T-helper 17 cell (primary cell): ENCODE results near the gene ORMDL3. TPM values are rescaled to one million over a fixed set of nuclear protein-coding genes. Genes with fewer than 3 reads are reported as not detected.
"Not testable (repeated sequence)": the region's sequence is repeated elsewhere in the genome, so short reads cannot be mapped to it uniquely, and the experiment has no call there.

Experiments
- ATAC-seq: fragments of 150-1000 bp; cut with Tn5 transposase; 2 replicates; pipeline ENCODE4 v1.10.0; 2021; ENCODE audit warnings: mild to moderate bottlenecking, moderate library complexity
- DNase-seq, 3 donors: peaks; one replicate each; pipeline versions ENCODE4 v3.0.0 to v3.0.0-alpha.2; 2020 to 2021
- H3K9me3 ChIP-seq: one replicate; pipeline ENCODE4 v1.7.0; 2013; ENCODE audit warnings: low read length, mild to moderate bottlenecking; ENCODE audit not compliant: control insufficient read depth, poor library complexity, severe bottlenecking
- H3K27ac Mint-ChIP-seq: one replicate; pipeline ENCODE4 v1.8.0; 2022; ENCODE audit warnings: mild to moderate bottlenecking, moderate library complexity, mixed read lengths
- H3K27me3 Mint-ChIP-seq: one replicate; pipeline ENCODE4 v1.8.0; 2022; ENCODE audit warnings: mixed read lengths
- H3K36me3 Mint-ChIP-seq: one replicate; pipeline ENCODE4 v1.8.0; 2022; ENCODE audit warnings: low read depth, mixed read lengths
- H3K4me1 Mint-ChIP-seq: one replicate; pipeline ENCODE4 v1.8.0; 2022; ENCODE audit warnings: mild to moderate bottlenecking, mixed read lengths
- H3K4me3 Mint-ChIP-seq: one replicate; pipeline ENCODE4 v1.8.0; 2022; ENCODE audit warnings: mild to moderate bottlenecking, moderate library complexity, mixed read lengths
- total RNA-seq, 4 donors: library from RNA in 2 of 4; stranded (reverse) in 2 of 4; gene quantifications; one replicate each; pipeline ENCODE4 v1.2.3 and lab custom pipeline; 2022 to 2026

The ORMDL3 gene
- total RNA-seq, 2 donors from 2014 or later: 76.0 to 88.9 TPM

GRCh38 chr17:39913989-39914388, 13.4 kb downstream of the ORMDL3 start:
- Mint-ChIP-seq H3K36me3 (peaks cover 16% of the 10 kb centered on the region), H3K4me1 (peaks cover 15% of the 10 kb centered on the region), H3K27me3 (no peaks in the 10 kb centered on the region), H3K4me3 (no peak overlapping the region), H3K27ac (peak overlapping the region; percentile 62)
- no peaks in the 10 kb centered on the region for H3K9me3 ChIP-seq
- DNase-seq (no peak), ATAC-seq (no peak)

GRCh38 chr17:39908789-39909352, 18.5 kb downstream of the ORMDL3 start:
- H3K36me3 Mint-ChIP-seq: peaks cover 16% of the 10 kb centered on the region
- no peak overlapping the region for H3K4me3 Mint-ChIP-seq
- peaks cover 15% of the 10 kb centered on the region for H3K4me1 Mint-ChIP-seq

GRCh38 chr17:39904990-39905288, 22.5 kb downstream of the ORMDL3 start:
- Mint-ChIP-seq H3K27ac (peak overlapping the region; percentile 47), H3K4me1 (peaks cover 17% of the 10 kb centered on the region), H3K36me3 (peaks cover 7% of the 10 kb centered on the region), H3K27me3 (no peaks in the 10 kb centered on the region), H3K4me3 (no peak overlapping the region)
- no peak for DNase-seq
- no peaks in the 10 kb centered on the region for H3K9me3 ChIP-seq
- no peak for ATAC-seq

More at GRCh38 chr17:39908789-39909352, 18.5 kb downstream of the ORMDL3 start:
- no peak for ATAC-seq
- H3K9me3 ChIP-seq: no peaks in the 10 kb centered on the region
- no peak for DNase-seq
- Mint-ChIP-seq H3K27me3 (no peaks in the 10 kb centered on the region), H3K27ac (no peak overlapping the region)

GRCh38 chr17:39903158-39903884, 24.1 kb downstream of the ORMDL3 start:
- DNase-seq (no peak), ATAC-seq (peak; percentile 45)
- peak overlapping the region; percentile 41 for H3K4me3 Mint-ChIP-seq
- no peaks in the 10 kb centered on the region for H3K9me3 ChIP-seq
- H3K36me3 Mint-ChIP-seq: peaks cover 5% of the 10 kb centered on the region
- H3K27ac Mint-ChIP-seq: no peak overlapping the region
- peaks cover 15% of the 10 kb centered on the region for H3K4me1 Mint-ChIP-seq
- H3K27me3 Mint-ChIP-seq: no peaks in the 10 kb centered on the region

GRCh38 chr17:39902027-39902426, 25.4 kb downstream of the ORMDL3 start:
- ATAC-seq, H3K27me3 Mint-ChIP-seq: not testable (repeated sequence)

GRCh38 chr17:39899215-39899614, 28.2 kb downstream of the ORMDL3 start:
- Mint-ChIP-seq H3K27ac (peak overlapping the region; percentile 24), H3K36me3 (peaks cover 2% of the 10 kb centered on the region), H3K4me1 (peaks cover 12% of the 10 kb centered on the region), H3K27me3 (no peaks in the 10 kb centered on the region), H3K4me3 (no peak overlapping the region)
- ATAC-seq (no peak), DNase-seq (no peak)
- no peaks in the 10 kb centered on the region for H3K9me3 ChIP-seq

More at GRCh38 chr17:39902027-39902426, 25.4 kb downstream of the ORMDL3 start:
- DNase-seq, H3K36me3 Mint-ChIP-seq, H3K9me3 ChIP-seq, H3K27ac Mint-ChIP-seq, H3K4me3 Mint-ChIP-seq: not testable (repeated sequence)
- peaks cover 15% of the 10 kb centered on the region for H3K4me1 Mint-ChIP-seq

- H3K4me1 Mint-ChIP-seq: peaks cover 8% of the 10 kb centered on the region
- no peak for DNase-seq
- H3K27me3 Mint-ChIP-seq: no peaks in the 10 kb centered on the region
- no peak overlapping the region for H3K27ac Mint-ChIP-seq
- H3K36me3 Mint-ChIP-seq: peaks cover 2% of the 10 kb centered on the region
- H3K9me3 ChIP-seq: no peaks in the 10 kb centered on the region
- ATAC-seq: no peak
- no peak overlapping the region for H3K4me3 Mint-ChIP-seq
Measured at GRCh38 chr17:39898088-39898487, 29.3 kb downstream of the ORMDL3 start.

GRCh38 chr17:39894681-39895376, 32.6 kb downstream of the ORMDL3 start:
- Mint-ChIP-seq H3K4me3 (no peak overlapping the region), H3K27me3 (peaks cover 20% of the 10 kb centered on the region), H3K4me1 (peaks cover 8% of the 10 kb centered on the region), H3K27ac (peak overlapping the region; percentile 39), H3K36me3 (peaks cover 2% of the 10 kb centered on the region)
- H3K9me3 ChIP-seq: no peaks in the 10 kb centered on the region
- no peak for DNase-seq
- ATAC-seq: no peak

- no peaks in the 10 kb centered on the region for H3K9me3 ChIP-seq
- Mint-ChIP-seq H3K36me3 (no peaks in the 10 kb centered on the region), H3K4me3 (no peak overlapping the region), H3K4me1 (no peaks in the 10 kb centered on the region), H3K27ac (no peak overlapping the region), H3K27me3 (peaks cover 37% of the 10 kb centered on the region)
- DNase-seq (no peak), ATAC-seq (no peak)
Measured at GRCh38 chr17:39889200-39889599, 38.2 kb downstream of the ORMDL3 start.

GRCh38 chr17:39887078-39887477, 40.3 kb downstream of the ORMDL3 start:
- Mint-ChIP-seq H3K27me3 (peaks cover 30% of the 10 kb centered on the region), H3K4me1 (no peaks in the 10 kb centered on the region), H3K27ac (no peak overlapping the region), H3K36me3 (no peaks in the 10 kb centered on the region), H3K4me3 (no peak overlapping the region)
- ATAC-seq: no peak
- no peaks in the 10 kb centered on the region for H3K9me3 ChIP-seq
- DNase-seq: no peak

- not testable (repeated sequence) for H3K4me1 Mint-ChIP-seq, H3K9me3 ChIP-seq, DNase-seq, H3K4me3 Mint-ChIP-seq, H3K36me3 Mint-ChIP-seq, ATAC-seq, H3K27ac Mint-ChIP-seq
- H3K27me3 Mint-ChIP-seq: peaks cover 26% of the 10 kb centered on the region
Measured at GRCh38 chr17:39886102-39886501, 41.3 kb downstream of the ORMDL3 start.

GRCh38 chr17:39872751-39873150, 54.6 kb downstream of the ORMDL3 start:
- ATAC-seq: no peak
- no peak overlapping the region for H3K27ac Mint-ChIP-seq
- no peak for DNase-seq

GRCh38 chr17:39871801-39872200, 55.6 kb downstream of the ORMDL3 start:
- H3K27me3 Mint-ChIP-seq: no peaks in the 10 kb centered on the region
- no peaks in the 10 kb centered on the region for H3K36me3 Mint-ChIP-seq
- DNase-seq (no peak), ATAC-seq (no peak)
- no peak overlapping the region for H3K4me3 Mint-ChIP-seq
- no peaks in the 10 kb centered on the region for H3K9me3 ChIP-seq
- H3K4me1 Mint-ChIP-seq: peaks cover 13% of the 10 kb centered on the region
- H3K27ac Mint-ChIP-seq: no peak overlapping the region

More at GRCh38 chr17:39872751-39873150, 54.6 kb downstream of the ORMDL3 start:
- Mint-ChIP-seq H3K36me3 (no peaks in the 10 kb centered on the region), H3K4me3 (no peak overlapping the region), H3K4me1 (peaks cover 3% of the 10 kb centered on the region), H3K27me3 (peaks cover 4% of the 10 kb centered on the region)
- no peaks in the 10 kb centered on the region for H3K9me3 ChIP-seq
